SJCRH30 (cell line): ENCODE measurements around the gene ZNF8. TPM values are rescaled to one million over a fixed set of nuclear protein-coding genes. Genes with fewer than 3 reads are reported as not detected.
"Not testable (repeated sequence)": the region's sequence is repeated elsewhere in the genome, so short reads cannot be mapped to it uniquely, and the experiment has no call there.

Experiments
- DNase-seq, 2 experiments: peaks; one replicate each; pipeline ENCODE4 v3.0.0-alpha.2; 2015 to 2020
- H3K27ac ChIP-seq: fragments of 250-450 bp; sonication (Bioruptor Pico); 2 replicates; pipeline ENCODE4 v1.5.1; 2020; ENCODE audit warnings: mild to moderate bottlenecking, moderate library complexity
- H3K27me3 ChIP-seq: fragments of 250-450 bp; sonication (Bioruptor Pico); 2 replicates; pipeline ENCODE4 v1.5.1; 2020; ENCODE audit warnings: mild to moderate bottlenecking, moderate library complexity
- H3K36me3 ChIP-seq: fragments of 250-450 bp; sonication (Bioruptor Pico); 2 replicates; pipeline ENCODE4 v1.5.1; 2020; ENCODE audit warnings: mild to moderate bottlenecking, moderate library complexity
- H3K4me1 ChIP-seq: fragments of 250-450 bp; sonication (Bioruptor Pico); 2 replicates; pipeline ENCODE4 v1.5.1; 2020; ENCODE audit warnings: mild to moderate bottlenecking, moderate library complexity
- H3K4me3 ChIP-seq: fragments of 250-450 bp; sonication (Bioruptor Pico); 2 replicates; pipeline ENCODE4 v1.5.1; 2020; ENCODE audit warnings: mild to moderate bottlenecking, moderate library complexity
- H3K9me3 ChIP-seq: fragments of 250-450 bp; sonication (Bioruptor Pico); replicated peaks from 2 replicates; pipeline ENCODE4 v1.5.1; 2020; ENCODE audit warnings: mild to moderate bottlenecking, moderate library complexity
- total RNA-seq: library from RNA; depleted of rRNA; stranded (reverse); fragments of >200 nt; shearing (Covaris generic); gene quantifications from 2 replicates; pipeline ENCODE4 v1.2.3, GENCODE V29; 2014

ZNF8 gene
- total RNA-seq, 1 experiment from 2014 or later: 13.4 TPM

GRCh38 chr19:58277748-58278540 is 811 bp upstream of the ZNF8 start:
- peak overlapping the region; percentile 93 for H3K4me3 ChIP-seq
- no peak for DNase-seq
- H3K27me3 ChIP-seq: no peaks in the 10 kb centered on the region
- peaks cover 25% of the 10 kb centered on the region for H3K9me3 ChIP-seq
- peaks cover 41% of the 10 kb centered on the region for H3K36me3 ChIP-seq
- H3K4me1 ChIP-seq: 0 out of 2 replicates have a peak, but pooled peaks cover 2% of the 10 kb centered on the region
- peak overlapping the region; percentile 90 for H3K27ac ChIP-seq

GRCh38 chr19:58279042-58279924 is 528 bp downstream of the ZNF8 start:
- DNase-seq: peak; percentile 77 to 78
- H3K4me3 ChIP-seq: peak overlapping the region; percentile 93
- H3K4me1 ChIP-seq: 0 out of 2 replicates have a peak, but pooled peaks cover 2% of the 10 kb centered on the region
- H3K9me3 ChIP-seq: peaks cover 23% of the 10 kb centered on the region
- H3K27me3 ChIP-seq: no peaks in the 10 kb centered on the region
- H3K36me3 ChIP-seq: peaks cover 48% of the 10 kb centered on the region
- H3K27ac ChIP-seq: peak overlapping the region; percentile 90

- Histone ChIP-seq H3K4me1 (0 out of 2 replicates have a peak, but pooled peaks cover 2% of the 10 kb centered on the region), H3K27ac (no peak overlapping the region; the same call in 1 of the 2 replicates), H3K4me3 (peak overlapping the region; percentile 93), H3K36me3 (peaks cover 51% of the 10 kb centered on the region), H3K27me3 (no peaks in the 10 kb centered on the region), H3K9me3 (peaks cover 19% of the 10 kb centered on the region)
- no peak for DNase-seq
Observed at GRCh38 chr19:58279925-58280316, 1.2 kb downstream of the ZNF8 start.

GRCh38 chr19:58284199-58284598 is 5.4 kb downstream of the ZNF8 start:
- Histone ChIP-seq H3K27me3 (no peaks in the 10 kb centered on the region), H3K4me3 (no peak overlapping the region), H3K9me3 (peaks cover 13% of the 10 kb centered on the region), H3K4me1 (0 out of 2 replicates have a peak, but pooled peaks cover 2% of the 10 kb centered on the region), H3K36me3 (peaks cover 88% of the 10 kb centered on the region), H3K27ac (no peak overlapping the region)
- DNase-seq: no peak

- H3K36me3 ChIP-seq: peaks cover 94% of the 10 kb centered on the region
- no peak overlapping the region for H3K4me3 ChIP-seq
- H3K9me3 ChIP-seq: peaks cover 19% of the 10 kb centered on the region
- H3K4me1 ChIP-seq: no peaks in the 10 kb centered on the region
- H3K27ac ChIP-seq: no peak overlapping the region
- no peaks in the 10 kb centered on the region for H3K27me3 ChIP-seq
- no peak for DNase-seq
Observed at GRCh38 chr19:58291943-58292342, 13.2 kb downstream of the ZNF8 start.

GRCh38 chr19:58294743-58295374 is 16.1 kb downstream of the ZNF8 start:
- H3K27me3 ChIP-seq: no peaks in the 10 kb centered on the region
- H3K36me3 ChIP-seq: peaks cover 96% of the 10 kb centered on the region
- DNase-seq: no peak
- no peak overlapping the region for H3K4me3 ChIP-seq
- H3K27ac ChIP-seq: no peak overlapping the region
- H3K4me1 ChIP-seq: no peaks in the 10 kb centered on the region
- H3K9me3 ChIP-seq: peaks cover 23% of the 10 kb centered on the region

GRCh38 chr19:58296104-58296503 is 17.3 kb downstream of the ZNF8 start:
- H3K4me3 ChIP-seq: no peak overlapping the region
- peaks cover 99% of the 10 kb centered on the region for H3K36me3 ChIP-seq
- no peak overlapping the region for H3K27ac ChIP-seq
- H3K9me3 ChIP-seq: peaks cover 23% of the 10 kb centered on the region
- no peak for DNase-seq
- no peaks in the 10 kb centered on the region for H3K27me3 ChIP-seq
- no peaks in the 10 kb centered on the region for H3K4me1 ChIP-seq

- no peak overlapping the region for H3K4me3 ChIP-seq
Observed at GRCh38 chr19:58300620-58301019, 21.9 kb downstream of the ZNF8 start.

GRCh38 chr19:58304255-58304654 is 25.5 kb downstream of the ZNF8 start:
- H3K9me3 ChIP-seq: peaks cover 10% of the 10 kb centered on the region
- H3K4me3 ChIP-seq: no peak overlapping the region
- H3K4me1 ChIP-seq: no peaks in the 10 kb centered on the region
- peaks cover 65% of the 10 kb centered on the region for H3K36me3 ChIP-seq
- DNase-seq: no peak
- no peak overlapping the region for H3K27ac ChIP-seq
- no peaks in the 10 kb centered on the region for H3K27me3 ChIP-seq

More at GRCh38 chr19:58300620-58301019, 21.9 kb downstream of the ZNF8 start:
- H3K4me1 ChIP-seq: no peaks in the 10 kb centered on the region
- no peak overlapping the region for H3K27ac ChIP-seq
- no peaks in the 10 kb centered on the region for H3K27me3 ChIP-seq
- peaks cover 4% of the 10 kb centered on the region; the same call in 1 of the 2 replicates for H3K9me3 ChIP-seq
- DNase-seq: no peak
- H3K36me3 ChIP-seq: peaks cover 70% of the 10 kb centered on the region

- no peaks in the 10 kb centered on the region for H3K4me1 ChIP-seq
- H3K36me3 ChIP-seq: peaks cover 65% of the 10 kb centered on the region
- peaks cover 10% of the 10 kb centered on the region for H3K9me3 ChIP-seq
- H3K27me3 ChIP-seq: no peaks in the 10 kb centered on the region
- H3K4me3 ChIP-seq: peak overlapping the region; percentile 80
- DNase-seq: no peak
- H3K27ac ChIP-seq: no peak overlapping the region
Observed at GRCh38 chr19:58304748-58305064, 26.0 kb downstream of the ZNF8 start.

GRCh38 chr19:58305065-58305931 is 26.5 kb downstream of the ZNF8 start, which contains the start of gene ERVK3-1:
Gene ERVK3-1, plus strand, starts transcription at chr19:58305377. Its CDS starts 6,792 bp downstream, at chr19:58312169.
- H3K36me3 ChIP-seq: peaks cover 64% of the 10 kb centered on the region
- H3K27me3 ChIP-seq: no peaks in the 10 kb centered on the region
- peak within 1 kb of the TSS; percentile 80 for H3K4me3 ChIP-seq
- peaks cover 10% of the 10 kb centered on the region for H3K9me3 ChIP-seq
- H3K27ac ChIP-seq: peak within 1 kb of the TSS; percentile 49
- DNase-seq: peak; percentile 94 to 96
- H3K4me1 ChIP-seq: no peaks in the 10 kb centered on the region

GRCh38 chr19:58305932-58306323 is 27.2 kb downstream of the ZNF8 start:
- Histone ChIP-seq H3K4me1 (no peaks in the 10 kb centered on the region), H3K9me3 (peaks cover 10% of the 10 kb centered on the region), H3K36me3 (peaks cover 61% of the 10 kb centered on the region), H3K27ac (peak overlapping the region; percentile 49; the same call in 1 of the 2 replicates), H3K4me3 (peak overlapping the region; percentile 80), H3K27me3 (no peaks in the 10 kb centered on the region)
- DNase-seq: no peak

- Histone ChIP-seq H3K36me3 (peaks cover 61% of the 10 kb centered on the region), H3K27ac (no peak overlapping the region)
- no peak for DNase-seq
Observed at GRCh38 chr19:58307736-58308135, 29.0 kb downstream of the ZNF8 start.

GRCh38 chr19:58310685-58311084 is 31.9 kb downstream of the ZNF8 start:
- H3K27me3 ChIP-seq, H3K4me1 ChIP-seq, H3K4me3 ChIP-seq, H3K27ac ChIP-seq, DNase-seq: not testable (repeated sequence)
- Histone ChIP-seq H3K9me3 (peaks cover 10% of the 10 kb centered on the region), H3K36me3 (peaks cover 86% of the 10 kb centered on the region)

More at GRCh38 chr19:58307736-58308135, 29.0 kb downstream of the ZNF8 start:
- Histone ChIP-seq H3K4me1 (no peaks in the 10 kb centered on the region), H3K27me3 (no peaks in the 10 kb centered on the region), H3K4me3 (no peak overlapping the region), H3K9me3 (peaks cover 10% of the 10 kb centered on the region)
